Endothelial cell of umbilical vein (primary cell): ENCODE results near the gene NFIA. TPM values are rescaled to one million over a fixed set of nuclear protein-coding genes. Genes with fewer than 3 reads are reported as not detected.

Experiments
- BruUV-seq: library from RNA; stranded (reverse); fragments of 400-500 nt; replicated peaks from 2 replicates; lab custom pipeline; 2021; lab: Mats Ljungman, UMichigan
- CTCF ChIA-PET: fragments of 300-600, 350-600 bp; sonication (Branson Sonifier 250); formaldehyde crosslinking; loops from one replicate; lab custom pipeline; 2021; ENCODE audit warnings: antibody characterized with exemption, inconsistent platforms; lab: Charles Lee
- POLR2A ChIA-PET: fragments of 300-600, 350-600 bp; sonication (Branson Sonifier 250); formaldehyde crosslinking; loops from one replicate; lab custom pipeline; 2021; ENCODE audit warnings: antibody characterized with exemption, inconsistent platforms; lab: Charles Lee
- DNase-seq: peaks from one replicate; pipeline ENCODE4 v3.0.0-alpha.2; 2011; ENCODE audit warnings: low read depth, low spot score
- FAIRE-seq: peaks from 2 replicates; lab custom pipeline; 2011; peaks lifted over from hg19 to GRCh38; lab: Jason Lieb, UNC
- H2AFZ ChIP-seq: 2 replicates; pipeline ENCODE4 v1.6.0; 2012; ENCODE audit warnings: low read depth, low read length, control low read depth, inconsistent platforms
- H3K27ac ChIP-seq: 2 replicates; pipeline ENCODE4 v1.5.1; 2011; ENCODE audit warnings: low read depth, mild to moderate bottlenecking, control low read depth, low read length, moderate library complexity; ENCODE audit not compliant: insufficient read depth
- H3K27me3 ChIP-seq, 2 experiments: 2 replicates each; pipeline versions ENCODE4 v1.6.0 to v1.6.1; 2011; ENCODE audit warnings: low read length in 2 of 2, mixed read lengths in 1 of 2; ENCODE audit not compliant: control insufficient read depth in 2 of 2, insufficient read depth in 2 of 2
- H3K36me3 ChIP-seq, 2 experiments: 2 replicates in 1 of 2; 3 replicates in 1 of 2; pipeline ENCODE4 v1.5.1; 2011; ENCODE audit warnings: low read length in 2 of 2, mild to moderate bottlenecking in 1 of 2, moderate library complexity in 1 of 2; ENCODE audit not compliant: control insufficient read depth in 2 of 2, insufficient read depth in 2 of 2; ENCODE audit errors: extremely low read depth in 1 of 2
- H3K4me1 ChIP-seq: 3 replicates; pipeline ENCODE4 v1.5.1; 2011; ENCODE audit warnings: mild to moderate bottlenecking, low read length; ENCODE audit not compliant: control insufficient read depth, insufficient read depth; ENCODE audit errors: extremely low read depth
- H3K4me2 ChIP-seq: 2 replicates; pipeline ENCODE4 v1.6.1; 2011; ENCODE audit warnings: low read length, control low read depth, mixed read lengths; ENCODE audit not compliant: insufficient read depth
- H3K4me3 ChIP-seq, 3 experiments: fragments of 200-600 bp in 1 of 3; sonication (generic), shearing (Covaris generic) in 1 of 3; replicated peaks in 1 of 3; 2 replicates each; pipeline ENCODE4 v1.5.1; 2011 to 2016; ENCODE audit warnings: control low read depth in 3 of 3, low read length in 3 of 3, mild to moderate bottlenecking in 2 of 3, inconsistent platforms in 1 of 3, low read depth in 1 of 3, moderate library complexity in 1 of 3; ENCODE audit not compliant: insufficient read depth in 1 of 3
- H3K79me2 ChIP-seq: 2 replicates; pipeline ENCODE4 v1.6.0; 2012; ENCODE audit warnings: low read length, inconsistent platforms; ENCODE audit not compliant: control insufficient read depth, insufficient read depth
- H3K9ac ChIP-seq: replicated peaks from 2 replicates; pipeline ENCODE3; 2011; ENCODE audit warnings: low read length, control low read depth; ENCODE audit not compliant: insufficient read depth; ENCODE audit errors: extremely low read depth
- H3K9me1 ChIP-seq: replicated peaks from 3 replicates; pipeline ENCODE4 v1.6.0; 2011; ENCODE audit warnings: mild to moderate bottlenecking, low read length; ENCODE audit not compliant: control insufficient read depth, insufficient read depth; ENCODE audit errors: extremely low read depth
- H3K9me3 ChIP-seq: replicated peaks from 2 replicates; pipeline ENCODE4 v1.5.1; 2012; ENCODE audit warnings: low read length, inconsistent platforms; ENCODE audit not compliant: control insufficient read depth, insufficient read depth
- H4K20me1 ChIP-seq: replicated peaks from 2 replicates; pipeline ENCODE3; 2011; ENCODE audit warnings: mild to moderate bottlenecking, low read length; ENCODE audit not compliant: control insufficient read depth, insufficient read depth; ENCODE audit errors: extremely low read depth
- CTCF ChIP-seq, 2 donors: IDR thresholded peaks; 1 replicate in 1 of 2; 2 replicates in 1 of 2; pipeline ENCODE4 v1.5.1; 2011; ENCODE audit warnings: low read length in 2 of 2, mild to moderate bottlenecking in 2 of 2, moderate library complexity in 2 of 2, control low read depth in 1 of 2, inconsistent platforms in 1 of 2, low read depth in 1 of 2; ENCODE audit not compliant: insufficient read depth in 1 of 2; ENCODE audit errors: extremely low read depth in 1 of 2
- EZH2 ChIP-seq: IDR thresholded peaks from 2 replicates; pipeline ENCODE4 v1.6.1; 2012; ENCODE audit warnings: borderline replicate concordance, low read depth, mild to moderate bottlenecking, moderate library complexity, low read length, inconsistent platforms; ENCODE audit not compliant: severe bottlenecking
- FOS ChIP-seq: IDR thresholded peaks from 2 replicates; pipeline ENCODE4 v1.6.1; 2011; ENCODE audit warnings: mild to moderate bottlenecking, low read length, moderate library complexity, borderline replicate concordance; ENCODE audit not compliant: insufficient read depth
- GATA2 ChIP-seq: IDR thresholded peaks from 2 replicates; pipeline ENCODE4 v1.7.0; 2011; ENCODE audit warnings: low read depth, mild to moderate bottlenecking, moderate library complexity, mixed read lengths, low read length; ENCODE audit not compliant: insufficient read length, insufficient read depth
- JUN ChIP-seq: IDR thresholded peaks from 2 replicates; pipeline ENCODE4 v1.6.1; 2011; ENCODE audit warnings: borderline replicate concordance, low read depth; ENCODE audit not compliant: insufficient read length, insufficient read depth
- MAX ChIP-seq: IDR thresholded peaks from 2 replicates; pipeline ENCODE4 v1.6.1; 2011; ENCODE audit not compliant: insufficient read depth, insufficient read length
- MYC ChIP-seq: IDR thresholded peaks from one replicate; pipeline ENCODE4 v1.6.1; 2011; ENCODE audit warnings: mild to moderate bottlenecking, low read depth, low read length
- POLR2A ChIP-seq: IDR thresholded peaks from 2 replicates; pipeline ENCODE4 v1.6.1; 2012; ENCODE audit warnings: low read depth, mild to moderate bottlenecking, control low read depth, low read length
- POLR2AphosphoS5 ChIP-seq: IDR thresholded peaks from 2 replicates; pipeline ENCODE4 v1.6.1; 2012; ENCODE audit warnings: low read depth, mild to moderate bottlenecking, control low read depth, low read length, moderate library complexity; ENCODE audit not compliant: insufficient read depth
- dilution Hi-C: fragments of 300-500 bp; cut with MboI; formaldehyde crosslinking; loops from one replicate; pipeline ENCODE4 v1.15.0; 2019; ENCODE audit warnings: low sequenced_read_pairs; ENCODE audit not compliant: extremely low pct_ligation_motif_present
- intact Hi-C: fragments of 100-400 bp; cut with micrococcal nuclease; formaldehyde crosslinking; loops from one replicate; pipeline ENCODE4 v1.10.0; 2022
- polyA plus RNA-seq, 4 experiments: library from polyadenylated mRNA; depleted of rRNA in 3 of 4; stranded (reverse) in 3 of 4; unstranded in 1 of 4; fragments of >200 nt; gene quantifications; 2 replicates each; pipeline versions ENCODE4 v1.2.1 to v1.2.3, GENCODE V29; 2011 to 2012; ENCODE audit warnings: missing spikeins in 1 of 4
- total RNA-seq: library from RNA; stranded (reverse); gene quantifications from 2 replicates; pipeline ENCODE4 v1.2.3, GENCODE V29; 2021

Gene NFIA
- total and polyA plus RNA-seq, 2 donors (not counting 3 experiments of a cell fraction or from before 2014, with no cell fraction given) = 25.5 to 47.0 TPM

- ChIA-PET POLR2A (no interaction called here), CTCF (interaction anchor here (0.8 to 2.2 kb wide), 8 partner anchors 10 to 404 kb away, joined by 3 to 10 read pairs (median 4); partner anchors contain the start of gene NFIA)
- no peaks in the 10 kb centered on the region for H3K9me3 ChIP-seq
- peak overlapping the region; percentile 36 for H3K9ac ChIP-seq
- DNase-seq = no peak
- intact Hi-C loops (loop anchor here (1.0 to 2.0 kb wide), 5 partner anchors 52 to 269 kb away; no protein-coding TSS in a partner anchor), dilution Hi-C loops (no loop called here)
- TF ChIP-seq MYC = no peak
- no peak for TF ChIP-seq POLR2A
- TF ChIP-seq FOS = no peak
- no peak for TF ChIP-seq MAX
- no peak for TF ChIP-seq GATA2
- no peak for TF ChIP-seq CTCF (IDR thresholded peaks at IDR 0.05; ENCODE audit: extremely low read depth in 1 of 2, insufficient read depth in 1 of 2, low read depth in 1 of 2, low read length in 2 of 2)
- TF ChIP-seq POLR2AphosphoS5 = no peak
- TF ChIP-seq EZH2 = no peak
- no peak for TF ChIP-seq JUN
- peak overlapping the region in 2 of 3 experiments; percentile 12 to 42 for H3K4me3 ChIP-seq
- H3K9me1 ChIP-seq = no peaks in the 10 kb centered on the region
- H3K4me1 ChIP-seq = peaks cover 27% of the 10 kb centered on the region
- no peaks in the 10 kb centered on the region for H3K27me3 ChIP-seq
- BruUV-seq = no TSS peak
- H3K27ac ChIP-seq = peak overlapping the region; percentile 14
- peak overlapping the region; percentile 62 for H2AFZ ChIP-seq
- no peaks in the 10 kb centered on the region for H3K36me3 ChIP-seq
- H3K79me2 ChIP-seq = no peaks in the 10 kb centered on the region
- FAIRE-seq = no peak
- no peaks in the 10 kb centered on the region for H4K20me1 ChIP-seq
- H3K4me2 ChIP-seq = peak overlapping the region; percentile 75
Observed at GRCh38 chr1:61184714-61185106, 102.3 kb downstream of the NFIA start.
